Measurements from ENCODE around the gene OR56B4.
"Not testable (repeated sequence)": the region's sequence is repeated elsewhere in the genome, so short reads cannot be mapped to it uniquely, and the experiment has no call there.

The OR56B4 gene

DNA sequence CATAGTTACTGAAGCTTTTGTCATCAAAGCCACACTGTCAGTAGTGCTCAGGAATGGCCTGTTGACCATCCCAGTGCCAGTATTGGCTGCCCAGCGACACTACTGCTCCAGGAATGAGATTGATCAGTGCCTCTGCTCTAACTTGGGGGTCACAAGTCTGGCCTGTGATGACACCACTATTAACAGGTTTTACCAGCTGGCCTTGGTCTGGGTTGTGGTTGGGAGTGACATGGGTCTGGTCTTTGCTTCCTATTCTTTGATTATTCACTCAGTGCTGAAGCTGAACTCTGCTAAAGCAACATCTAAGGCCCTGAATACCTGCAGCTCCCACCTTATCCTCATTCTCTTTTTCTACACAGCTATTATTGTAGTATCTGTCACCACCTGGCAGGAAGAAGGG is 21.5 kb downstream of the OR56B4 start:
- Histone ChIP-seq H3F3A (ENCODE audit: insufficient read depth) (no peaks in the 10 kb centered on the region), H3K79me2 (ENCODE audit: insufficient read depth, low read length) (no peaks in the 10 kb centered on the region), H3K27me3 (ENCODE audit: low read length) (no peaks in the 10 kb centered on the region), H3K27ac (ENCODE audit: low read depth, low read length) (no peak overlapping the region), H3K4me2 (ENCODE audit: low read depth, low read length, poor library complexity, severe bottlenecking) (no peak overlapping the region), H2AFZ (ENCODE audit: low read depth, low read length, severe bottlenecking) (no peak overlapping the region), H4K20me1 (ENCODE audit: low read depth, low read length) (no peaks in the 10 kb centered on the region), H3K9me3 (ENCODE audit: insufficient read depth, low read length) (no peaks in the 10 kb centered on the region), H3K9ac (ENCODE audit: low read length) (no peak overlapping the region), H3K9me2 (replicated peaks; ENCODE audit: insufficient read depth, low read length) (no peaks in the 10 kb centered on the region), H3K36me3 (ENCODE audit: low read length) (no peaks in the 10 kb centered on the region), H3K4me3 (ENCODE audit: insufficient read depth, low read length, poor library complexity, severe bottlenecking) (no peak overlapping the region)
- TF ChIP-seq CTCF (IDR thresholded peaks at IDR 0.05; ENCODE audit: insufficient read depth, low read length, poor library complexity, severe bottlenecking) (no peak), EZH2phosphoT487 (conservative IDR thresholded peaks at IDR 0.05; ENCODE audit: low read length) (no peak)

GRCh38 chr11:6129635-6130034 is 22.2 kb downstream of the OR56B4 start:
- H3K9ac ChIP-seq (ENCODE audit: low read length), result no peak overlapping the region
- no peak overlapping the region for H3K4me2 ChIP-seq (ENCODE audit: low read depth, low read length, poor library complexity, severe bottlenecking)
- no peaks in the 10 kb centered on the region for H3K36me3 ChIP-seq (ENCODE audit: low read length)
- no peak overlapping the region for H2AFZ ChIP-seq (ENCODE audit: low read depth, low read length, severe bottlenecking)
- H3K4me3 ChIP-seq (ENCODE audit: insufficient read depth, low read length, poor library complexity, severe bottlenecking), result no peak overlapping the region
- no peaks in the 10 kb centered on the region for H3K27me3 ChIP-seq (ENCODE audit: low read length)
- no peaks in the 10 kb centered on the region for H3K9me3 ChIP-seq (ENCODE audit: insufficient read depth, low read length)
- H3F3A ChIP-seq (ENCODE audit: insufficient read depth), result no peaks in the 10 kb centered on the region
- no peaks in the 10 kb centered on the region for H3K79me2 ChIP-seq (ENCODE audit: insufficient read depth, low read length)
- no peaks in the 10 kb centered on the region for H3K9me2 ChIP-seq (replicated peaks; ENCODE audit: insufficient read depth, low read length)
- no peak for TF ChIP-seq EZH2phosphoT487 (conservative IDR thresholded peaks at IDR 0.05; ENCODE audit: low read length)
- no peak for TF ChIP-seq CTCF (IDR thresholded peaks at IDR 0.05; ENCODE audit: insufficient read depth, low read length, poor library complexity, severe bottlenecking)
- no peak overlapping the region for H3K27ac ChIP-seq (ENCODE audit: low read depth, low read length)
- no peaks in the 10 kb centered on the region for H4K20me1 ChIP-seq (ENCODE audit: low read depth, low read length)

- Histone ChIP-seq H3K9me3 (ENCODE audit: insufficient read depth, low read length) (no peaks in the 10 kb centered on the region), H3K4me3 (ENCODE audit: insufficient read depth, low read length, poor library complexity, severe bottlenecking) (no peak overlapping the region), H3K4me2 (ENCODE audit: low read depth, low read length, poor library complexity, severe bottlenecking) (no peak overlapping the region), H3F3A (ENCODE audit: insufficient read depth) (no peaks in the 10 kb centered on the region), H3K27me3 (ENCODE audit: low read length) (no peaks in the 10 kb centered on the region), H2AFZ (ENCODE audit: low read depth, low read length, severe bottlenecking) (no peak overlapping the region), H3K79me2 (ENCODE audit: insufficient read depth, low read length) (no peaks in the 10 kb centered on the region), H3K9ac (ENCODE audit: low read length) (no peak overlapping the region), H3K36me3 (ENCODE audit: low read length) (no peaks in the 10 kb centered on the region), H4K20me1 (ENCODE audit: low read depth, low read length) (no peaks in the 10 kb centered on the region), H3K9me2 (replicated peaks; ENCODE audit: insufficient read depth, low read length) (no peaks in the 10 kb centered on the region), H3K27ac (ENCODE audit: low read depth, low read length) (no peak overlapping the region)
- TF ChIP-seq EZH2phosphoT487 (conservative IDR thresholded peaks at IDR 0.05; ENCODE audit: low read length) (no peak), CTCF (IDR thresholded peaks at IDR 0.05; ENCODE audit: insufficient read depth, low read length, poor library complexity, severe bottlenecking) (no peak)
These were observed 24.9 kb downstream of the OR56B4 start for GRCh38 chr11:6132431-6132830.

- not testable (repeated sequence) for H3K4me2 ChIP-seq (ENCODE audit: low read depth, low read length, poor library complexity, severe bottlenecking); H3K27me3 ChIP-seq (ENCODE audit: low read length); H3K9ac ChIP-seq (ENCODE audit: low read length); H4K20me1 ChIP-seq (ENCODE audit: low read depth, low read length); H3K27ac ChIP-seq (ENCODE audit: low read depth, low read length); H3K79me2 ChIP-seq (ENCODE audit: insufficient read depth, low read length); H3F3A ChIP-seq (ENCODE audit: insufficient read depth); H3K9me2 ChIP-seq (replicated peaks; ENCODE audit: insufficient read depth, low read length); H3K4me3 ChIP-seq (ENCODE audit: insufficient read depth, low read length, poor library complexity, severe bottlenecking); H3K36me3 ChIP-seq (ENCODE audit: low read length); H3K9me3 ChIP-seq (ENCODE audit: insufficient read depth, low read length); H2AFZ ChIP-seq (ENCODE audit: low read depth, low read length, severe bottlenecking)
These were observed 28.5 kb downstream of the OR56B4 start for GRCh38 chr11:6135936-6136335.

All from SU-DHL-6 (cell line).